HG03342 (cell line): ENCODE data around the gene KCNK18.

ENCODE experiments used
- ATAC-seq: cut with Tn5 transposase; IDR thresholded peaks from one replicate; pipeline ENCODE4 v1.9.1; 2021; ENCODE audit warnings: mild to moderate bottlenecking, moderate library complexity; ENCODE audit not compliant: unreplicated experiment

The KCNK18 gene

GRCh38 chr10:117249493-117250093, 52.3 kb downstream of the KCNK18 start:
- ATAC-seq = peak; percentile 68

- ATAC-seq = no peak
Measured at GRCh38 chr10:117250411-117250810, 53.1 kb downstream of the KCNK18 start.

GRCh38 chr10:117253908-117254307, 56.6 kb downstream of the KCNK18 start:
- no peak for ATAC-seq

GRCh38 chr10:117254338-117254737, 57.0 kb downstream of the KCNK18 start:
- no peak for ATAC-seq

- ATAC-seq = no peak
Measured at GRCh38 chr10:117254774-117255735, 57.8 kb downstream of the KCNK18 start.

GRCh38 chr10:117255835-117256460, 58.7 kb downstream of the KCNK18 start:
- no peak for ATAC-seq

- ATAC-seq = no peak
Measured at GRCh38 chr10:117256910-117257309, 59.6 kb downstream of the KCNK18 start.

- ATAC-seq = no peak
Measured at GRCh38 chr10:117257721-117258120, 60.4 kb downstream of the KCNK18 start.

GRCh38 chr10:117259279-117259678, 62.0 kb downstream of the KCNK18 start:
- no peak for ATAC-seq
